HEK293 (cell line): ENCODE results near the gene SPARC.

Experiments used
- CTCF ChIA-PET: fragments of 350-600 bp; formaldehyde crosslinking; extraction: SDS; loops from one replicate; lab custom pipeline; 2021; ENCODE audit warnings: antibody characterized with exemption; lab: Yijun Ruan, JAX
- POLR2A ChIA-PET: fragments of 300-600 bp; formaldehyde crosslinking; extraction: SDS; loops from one replicate; lab custom pipeline; 2020; ENCODE audit warnings: antibody characterized with exemption, inconsistent platforms; lab: Yijun Ruan, JAX
- H3K27ac ChIP-seq: fragments of 200-500 bp; sonication (Bioruptor generic); 2 replicates; pipeline ENCODE4 v1.5.1; 2014; ENCODE audit warnings: low read depth, low read length, control low read depth, inconsistent platforms; ENCODE audit errors: extremely low read depth
- H3K36me3 ChIP-seq, 2 experiments: fragments of 200-500 bp in 1 of 2; sonication (Bioruptor generic) in 1 of 2; 1 replicate in 1 of 2; 2 replicates in 1 of 2; pipeline ENCODE4 v1.5.1; 2014 to 2017; ENCODE audit warnings: inconsistent platforms in 2 of 2, low read length in 2 of 2; ENCODE audit not compliant: control insufficient read depth in 2 of 2, insufficient read depth in 1 of 2
- H3K4me1 ChIP-seq: fragments of 200-500 bp; sonication (Bioruptor generic); 2 replicates; pipeline ENCODE4 v1.5.1; 2014; ENCODE audit warnings: mild to moderate bottlenecking, low read length, inconsistent platforms; ENCODE audit not compliant: control insufficient read depth, insufficient read depth
- H3K4me3 ChIP-seq: 2 replicates; pipeline ENCODE4 v1.5.1; 2011; ENCODE audit warnings: low read depth, mild to moderate bottlenecking, control low read depth, low read length, moderate library complexity
- H3K9me3 ChIP-seq: fragments of 200-500 bp; sonication (Bioruptor generic); 2 replicates; pipeline ENCODE4 v1.5.1; 2014; ENCODE audit warnings: low read depth, low read length, inconsistent platforms; ENCODE audit not compliant: control insufficient read depth, insufficient read depth
- ELK4 ChIP-seq: IDR thresholded peaks from 2 replicates; pipeline ENCODE4 v1.6.1; 2011; ENCODE audit warnings: mild to moderate bottlenecking, low read depth, low read length, borderline replicate concordance
- HOXC10 ChIP-seq: sonication (generic); formaldehyde crosslinking; IDR thresholded peaks from 2 replicates; pipeline ENCODE4 v1.8.1; 2023; ENCODE audit warnings: mild to moderate bottlenecking, missing genetic modification reagents
- SCRT1 ChIP-seq: fragments of 450-650 bp; formaldehyde crosslinking; IDR thresholded peaks from 2 replicates; pipeline ENCODE4 v1.5.1; 2016; ENCODE audit warnings: missing biosample characterization, missing genetic modification characterization, borderline replicate concordance
- ZNF114 ChIP-seq: fragments of 450-650 bp; formaldehyde crosslinking; IDR thresholded peaks from 2 replicates; pipeline ENCODE4 v1.5.0; 2017; ENCODE audit warnings: missing biosample characterization, missing genetic modification characterization
- ZNF157 ChIP-seq: fragments of 450-650 bp; formaldehyde crosslinking; IDR thresholded peaks from 2 replicates; pipeline ENCODE4 v1.5.1; 2016; ENCODE audit warnings: missing biosample characterization, missing genetic modification characterization
- ZNF169 ChIP-seq: fragments of 450-650 bp; formaldehyde crosslinking; IDR thresholded peaks from 2 replicates; pipeline ENCODE4 v1.5.1; 2016; ENCODE audit warnings: missing biosample characterization, missing genetic modification characterization
- ZNF18 ChIP-seq: fragments of 450-650 bp; formaldehyde crosslinking; IDR thresholded peaks from 2 replicates; pipeline ENCODE4 v1.5.1; 2016; ENCODE audit warnings: missing biosample characterization, missing genetic modification characterization
- ZNF202 ChIP-seq: fragments of 450-650 bp; formaldehyde crosslinking; IDR thresholded peaks from 2 replicates; pipeline ENCODE4 v1.5.1; 2016; ENCODE audit warnings: missing biosample characterization, missing genetic modification characterization, borderline replicate concordance
- ZNF23 ChIP-seq: fragments of 450-650 bp; formaldehyde crosslinking; IDR thresholded peaks from 2 replicates; pipeline ENCODE4 v1.5.1; 2016; ENCODE audit warnings: missing biosample characterization, missing genetic modification characterization, borderline replicate concordance
- ZNF266 ChIP-seq: fragments of 450-650 bp; formaldehyde crosslinking; IDR thresholded peaks from 2 replicates; pipeline ENCODE4 v1.5.1; 2016; ENCODE audit warnings: missing biosample characterization, missing genetic modification characterization, low read depth
- ZNF280D ChIP-seq: fragments of 450-650 bp; formaldehyde crosslinking; IDR thresholded peaks from 2 replicates; pipeline ENCODE4 v1.5.1; 2016; ENCODE audit warnings: missing biosample characterization, missing genetic modification characterization
- ZNF394 ChIP-seq: fragments of 450-650 bp; formaldehyde crosslinking; IDR thresholded peaks from 2 replicates; pipeline ENCODE4 v1.5.1; 2016; ENCODE audit warnings: missing biosample characterization, missing genetic modification characterization, mild to moderate bottlenecking, moderate library complexity, borderline replicate concordance
- ZNF398 ChIP-seq: fragments of 450-650 bp; formaldehyde crosslinking; IDR thresholded peaks from 2 replicates; pipeline ENCODE4 v1.5.1; 2017; ENCODE audit warnings: missing biosample characterization, missing genetic modification characterization
- ZNF518A ChIP-seq: fragments of 450-650 bp; formaldehyde crosslinking; conservative IDR thresholded peaks from 2 replicates; pipeline ENCODE4 v1.5.1; 2016; ENCODE audit warnings: low read depth, missing biosample characterization, missing genetic modification characterization
- ZNF585B ChIP-seq: fragments of 450-650 bp; formaldehyde crosslinking; IDR thresholded peaks from 2 replicates; pipeline ENCODE4 v1.5.1; 2016; ENCODE audit warnings: missing biosample characterization, missing genetic modification characterization
- ZNF645 ChIP-seq: fragments of 450-650 bp; formaldehyde crosslinking; IDR thresholded peaks from 2 replicates; pipeline ENCODE4; 2016; ENCODE audit warnings: missing biosample characterization, missing genetic modification characterization
- ZNF658 ChIP-seq: fragments of 450-650 bp; formaldehyde crosslinking; IDR thresholded peaks from 2 replicates; pipeline ENCODE4; 2016; ENCODE audit warnings: missing biosample characterization, missing genetic modification characterization
- ZNF76 ChIP-seq: fragments of 450-650 bp; formaldehyde crosslinking; IDR thresholded peaks from 2 replicates; pipeline ENCODE4; 2016; ENCODE audit warnings: low read depth, missing biosample characterization, missing genetic modification characterization, borderline replicate concordance
- ZSCAN16 ChIP-seq: fragments of 450-650 bp; formaldehyde crosslinking; IDR thresholded peaks from 2 replicates; pipeline ENCODE4 v1.5.1; 2016; ENCODE audit warnings: missing biosample characterization, missing genetic modification characterization

Gene SPARC

GRCh38 chr5:151627650-151628049 lies 59.1 kb downstream of the SPARC start:
- ChIA-PET POLR2A (no interaction called here), CTCF (interaction anchor here (0.7 kb wide), 1 partner anchor 638 kb away, joined by 3 read pairs; no protein-coding TSS in a partner anchor)
- Histone ChIP-seq H3K9me3 (no peaks in the 10 kb centered on the region), H3K4me3 (no peak overlapping the region), H3K36me3 (no peaks in the 10 kb centered on the region), H3K4me1 (no peaks in the 10 kb centered on the region), H3K27ac (no peak overlapping the region)
- no peak for TF ChIP-seq HOXC10 (CRISPR knock-in tag)
- TF ChIP-seq ZNF169 (tag by site-specific recombination): no peak
- TF ChIP-seq ZNF76 (tag by site-specific recombination): no peak
- no peak for TF ChIP-seq ZNF585B (tag by site-specific recombination)
- no peak for TF ChIP-seq ZNF398 (tag by site-specific recombination)
- no peak for TF ChIP-seq ELK4
- TF ChIP-seq ZNF394: no peak
- TF ChIP-seq ZNF23 (tag by site-specific recombination): no peak
- TF ChIP-seq ZNF645 (tag by site-specific recombination): no peak
- no peak for TF ChIP-seq ZSCAN16 (tag by site-specific recombination)
- TF ChIP-seq ZNF266 (tag by site-specific recombination): no peak
- no peak for TF ChIP-seq ZNF157 (tag by site-specific recombination)
- no peak for TF ChIP-seq ZNF18 (tag by site-specific recombination)
- TF ChIP-seq ZNF202 (tag by site-specific recombination): no peak
- no peak for TF ChIP-seq ZNF280D
- TF ChIP-seq ZNF114 (tag by site-specific recombination): no peak
- TF ChIP-seq ZNF658 (tag by site-specific recombination): no peak
- no peak for TF ChIP-seq ZNF518A (tag by site-specific recombination)
- no peak for TF ChIP-seq SCRT1
